ENCODE data around the gene RNF169. TPM values are rescaled to one million over a fixed set of nuclear protein-coding genes. Genes with fewer than 3 reads are reported as not detected.
A peak's percentile ranks its signal among the peaks of the same experiment; 100 is the strongest.

The RNF169 gene
- total RNA-seq, 3 donors from 2014 or later: 11.4 to 12.4 (median 11.9) TPM

DNA sequence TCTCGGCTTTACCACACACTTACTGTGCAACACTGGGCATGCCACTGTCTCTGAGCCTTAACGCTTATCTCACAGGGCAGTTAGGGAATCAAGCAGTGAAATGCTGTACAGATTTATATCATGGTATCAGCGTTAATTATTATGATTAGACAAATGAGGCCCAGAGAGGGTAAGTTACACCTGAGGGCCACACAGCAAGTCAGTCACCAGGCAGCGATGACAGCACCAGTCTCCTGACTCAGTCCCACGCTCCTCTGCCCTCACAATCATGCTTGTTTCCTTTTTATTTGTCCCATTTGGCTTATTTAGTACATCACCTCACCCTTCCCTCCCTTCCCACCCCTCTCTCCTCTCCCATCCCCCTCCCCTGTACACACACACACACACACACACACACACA, 29.6 kb upstream of the RNF169 start:
- no peak for DNase-seq
- Mint-ChIP-seq H3K4me3 (no peak overlapping the region), H3K4me1 (ENCODE audit: low read depth) (no peaks in the 10 kb centered on the region), H3K27me3 (ENCODE audit: low read depth) (peaks cover 6% of the 10 kb centered on the region), H3K9me3 (no peaks in the 10 kb centered on the region), H3K36me3 (ENCODE audit: insufficient read depth) (no peaks in the 10 kb centered on the region)
- ATAC-seq: no peak

DNA sequence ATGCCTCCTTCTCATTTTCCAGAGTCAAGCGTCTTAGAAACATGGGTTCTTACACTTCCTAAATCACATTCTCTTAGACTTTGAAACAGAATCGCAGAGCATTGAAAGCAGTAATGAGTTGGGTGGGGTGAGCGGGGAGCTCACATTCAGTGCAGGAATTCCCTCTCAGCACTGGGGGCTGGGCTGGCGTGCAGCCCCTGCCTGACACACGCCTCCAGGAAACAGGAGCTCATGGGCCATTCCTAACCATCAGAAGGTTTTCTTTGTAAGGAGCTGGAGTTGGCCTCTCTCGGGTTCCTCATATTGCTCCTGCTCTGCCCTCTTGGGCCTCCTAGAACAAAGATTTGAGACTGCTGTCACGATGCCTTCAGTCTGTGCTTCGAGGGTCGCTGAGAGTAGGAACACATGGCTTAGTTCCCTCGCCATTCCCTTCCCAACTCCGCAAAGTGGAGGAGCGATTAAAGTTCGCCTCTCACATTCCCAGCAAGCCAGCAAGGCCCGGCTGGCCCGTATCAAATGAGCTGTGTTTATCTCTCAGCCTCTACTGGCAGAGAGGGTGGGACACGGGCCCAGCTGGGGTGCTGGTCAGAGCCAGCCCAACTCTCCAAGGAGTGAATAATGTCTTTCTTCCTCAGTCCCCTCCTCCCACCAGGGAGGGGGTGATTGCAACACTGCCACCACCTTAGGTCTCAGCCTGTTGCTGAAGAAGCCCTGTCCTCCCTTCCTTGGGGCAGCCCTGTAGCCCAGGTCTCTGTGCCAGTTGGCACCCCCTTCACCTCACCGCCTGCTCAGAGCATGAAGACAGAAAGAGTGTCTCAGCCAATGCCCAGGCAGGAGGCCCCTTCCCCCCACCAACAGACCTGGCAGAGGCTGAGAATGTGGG, 27.8 kb upstream of the RNF169 start:
- DNase-seq: no peak
- H3K4me1 Mint-ChIP-seq (ENCODE audit: low read depth): no peaks in the 10 kb centered on the region
- H3K36me3 Mint-ChIP-seq (ENCODE audit: insufficient read depth): no peaks in the 10 kb centered on the region
- H3K27me3 Mint-ChIP-seq (ENCODE audit: low read depth): peaks cover 10% of the 10 kb centered on the region
- no peak for ATAC-seq
- no peaks in the 10 kb centered on the region for H3K9me3 Mint-ChIP-seq
- H3K4me3 Mint-ChIP-seq: no peak overlapping the region

DNA sequence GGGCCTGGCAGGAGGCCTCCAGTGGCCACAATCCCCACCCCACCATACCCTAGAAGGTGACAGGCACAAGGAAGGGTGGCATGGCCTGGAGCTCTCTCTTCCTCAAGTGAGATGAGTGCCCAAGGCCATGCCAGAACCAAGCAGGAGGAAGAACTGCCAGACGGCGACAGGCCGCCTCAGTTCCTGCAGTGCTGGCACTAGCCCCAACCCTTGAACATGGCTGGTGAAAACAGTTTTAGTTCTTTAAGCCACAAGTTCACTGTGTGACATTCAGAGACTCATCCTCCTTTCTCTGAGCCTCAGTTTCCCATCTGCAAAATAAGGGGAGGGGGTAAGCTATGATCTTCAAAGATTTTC, 27.2 kb upstream of the RNF169 start:
- Mint-ChIP-seq H3K36me3 (ENCODE audit: insufficient read depth) (no peaks in the 10 kb centered on the region), H3K27me3 (ENCODE audit: low read depth) (peaks cover 8% of the 10 kb centered on the region), H3K4me1 (ENCODE audit: low read depth) (peaks cover 1% of the 10 kb centered on the region), H3K9me3 (no peaks in the 10 kb centered on the region), H3K4me3 (no peak overlapping the region)
- ATAC-seq (no peak), DNase-seq (no peak)

DNA sequence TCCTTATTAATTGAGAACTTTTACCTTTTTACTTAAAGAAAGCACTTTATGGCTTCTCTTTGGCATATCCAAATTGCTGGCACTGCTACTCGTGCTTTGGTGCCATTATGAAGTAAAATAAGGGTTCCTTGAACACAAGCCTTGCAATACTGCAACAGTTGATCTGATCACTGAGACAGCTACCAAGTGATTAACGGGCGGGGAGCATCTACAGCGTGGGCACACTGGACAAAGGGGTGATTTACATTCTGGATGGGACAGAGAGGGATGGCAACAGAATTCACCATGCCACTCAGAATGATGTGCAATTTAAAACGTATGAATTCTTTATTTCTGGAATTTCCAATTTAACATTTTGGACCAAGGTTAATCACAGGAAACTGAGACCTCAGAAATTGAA, 25.1 kb upstream of the RNF169 start:
- H3K9me3 Mint-ChIP-seq: no peaks in the 10 kb centered on the region
- no peaks in the 10 kb centered on the region for H3K36me3 Mint-ChIP-seq (ENCODE audit: insufficient read depth)
- peaks cover 3% of the 10 kb centered on the region for H3K27me3 Mint-ChIP-seq (ENCODE audit: low read depth)
- peaks cover 2% of the 10 kb centered on the region for H3K4me1 Mint-ChIP-seq (ENCODE audit: low read depth)
- ATAC-seq: no peak
- no peak for DNase-seq
- H3K4me3 Mint-ChIP-seq: no peak overlapping the region

DNA sequence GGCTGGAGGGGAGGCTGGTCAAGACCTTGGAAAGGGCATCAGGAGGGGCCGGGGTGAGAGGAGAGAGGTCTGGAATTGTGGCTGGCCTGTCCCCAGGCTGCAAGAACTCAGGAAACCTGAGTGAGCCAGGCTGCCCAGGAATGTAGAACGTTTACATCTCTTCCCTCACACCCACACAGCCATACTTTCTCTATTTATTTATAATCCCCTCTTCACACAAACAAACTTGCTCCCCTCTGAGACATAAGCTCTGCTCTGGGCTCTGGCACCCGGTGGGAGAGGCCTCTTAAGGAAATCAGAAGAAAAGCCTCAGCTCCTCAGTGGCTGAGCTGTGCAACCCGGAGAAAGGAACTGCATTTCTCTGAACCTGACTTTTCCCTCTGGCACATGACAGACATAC, 22.9 kb upstream of the RNF169 start:
- H3K36me3 Mint-ChIP-seq (ENCODE audit: insufficient read depth): no peaks in the 10 kb centered on the region
- peaks cover 4% of the 10 kb centered on the region for H3K4me1 Mint-ChIP-seq (ENCODE audit: low read depth)
- no peaks in the 10 kb centered on the region for H3K9me3 Mint-ChIP-seq
- DNase-seq: no peak
- H3K27me3 Mint-ChIP-seq (ENCODE audit: low read depth): peaks cover 17% of the 10 kb centered on the region
- H3K4me3 Mint-ChIP-seq: no peak overlapping the region
- ATAC-seq: no peak

DNA sequence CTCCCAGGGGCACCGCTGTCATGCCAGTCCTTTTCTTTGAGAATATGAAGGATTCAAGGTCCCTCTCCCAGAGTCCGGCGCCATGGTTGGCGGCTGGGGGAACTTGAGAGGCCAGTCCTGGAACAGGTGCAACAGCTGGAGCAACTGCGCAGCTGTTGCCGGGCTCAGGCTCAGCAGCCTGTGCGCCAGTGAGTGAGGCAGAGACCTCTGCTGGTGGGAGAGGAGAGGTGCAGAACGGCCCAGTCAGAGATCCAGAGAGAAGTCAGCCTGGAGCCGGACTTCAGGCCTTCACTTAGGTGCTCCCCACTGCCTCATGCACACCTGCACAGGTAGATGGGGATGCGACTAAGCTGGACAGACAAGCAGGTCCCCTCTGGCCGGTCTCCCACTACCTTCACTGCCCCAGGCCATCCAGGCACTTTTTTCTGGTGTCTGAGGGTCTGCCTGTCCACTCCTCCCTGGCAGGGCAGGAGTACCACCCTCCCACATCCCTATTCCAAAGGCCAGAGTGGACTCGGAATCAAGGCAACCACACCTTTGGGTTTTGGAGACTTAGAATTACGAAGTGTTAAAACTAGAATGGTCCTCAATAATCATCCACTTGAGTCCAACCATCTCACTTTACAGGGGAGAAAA, 22.0 kb upstream of the RNF169 start:
- H3K9me3 Mint-ChIP-seq: no peaks in the 10 kb centered on the region
- ATAC-seq (peak; percentile 94), DNase-seq (peak; percentile 47)
- H3K4me1 Mint-ChIP-seq (ENCODE audit: low read depth): peaks cover 7% of the 10 kb centered on the region
- H3K27me3 Mint-ChIP-seq (ENCODE audit: low read depth): peaks cover 22% of the 10 kb centered on the region
- H3K4me3 Mint-ChIP-seq: no peak overlapping the region
- H3K36me3 Mint-ChIP-seq (ENCODE audit: insufficient read depth): no peaks in the 10 kb centered on the region

DNA sequence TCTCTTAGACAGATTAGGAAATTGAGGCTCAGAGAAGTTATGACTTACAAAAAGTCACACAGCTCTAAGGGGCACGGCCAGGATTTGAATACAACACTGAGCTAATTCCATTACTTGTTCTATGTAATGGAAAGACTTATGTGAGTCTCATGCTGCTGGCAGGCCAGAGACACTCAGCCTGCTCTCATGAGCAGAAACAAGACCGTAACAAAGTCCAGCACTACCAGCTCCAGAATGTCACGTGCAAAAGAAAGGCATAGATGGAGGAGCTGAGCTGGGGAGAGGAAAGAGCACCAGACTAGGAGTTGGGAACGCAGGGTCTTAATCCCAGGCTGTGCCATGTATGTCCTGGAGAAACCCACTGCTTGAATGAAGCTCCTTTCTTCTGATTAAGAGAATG, 19.3 kb upstream of the RNF169 start:
- no peaks in the 10 kb centered on the region for H3K36me3 Mint-ChIP-seq (ENCODE audit: insufficient read depth)
- H3K27me3 Mint-ChIP-seq (ENCODE audit: low read depth): peaks cover 48% of the 10 kb centered on the region
- peaks cover 13% of the 10 kb centered on the region for H3K4me1 Mint-ChIP-seq (ENCODE audit: low read depth)
- H3K9me3 Mint-ChIP-seq: no peaks in the 10 kb centered on the region
- H3K4me3 Mint-ChIP-seq: no peak overlapping the region
- ATAC-seq (no peak), DNase-seq (no peak)

DNA sequence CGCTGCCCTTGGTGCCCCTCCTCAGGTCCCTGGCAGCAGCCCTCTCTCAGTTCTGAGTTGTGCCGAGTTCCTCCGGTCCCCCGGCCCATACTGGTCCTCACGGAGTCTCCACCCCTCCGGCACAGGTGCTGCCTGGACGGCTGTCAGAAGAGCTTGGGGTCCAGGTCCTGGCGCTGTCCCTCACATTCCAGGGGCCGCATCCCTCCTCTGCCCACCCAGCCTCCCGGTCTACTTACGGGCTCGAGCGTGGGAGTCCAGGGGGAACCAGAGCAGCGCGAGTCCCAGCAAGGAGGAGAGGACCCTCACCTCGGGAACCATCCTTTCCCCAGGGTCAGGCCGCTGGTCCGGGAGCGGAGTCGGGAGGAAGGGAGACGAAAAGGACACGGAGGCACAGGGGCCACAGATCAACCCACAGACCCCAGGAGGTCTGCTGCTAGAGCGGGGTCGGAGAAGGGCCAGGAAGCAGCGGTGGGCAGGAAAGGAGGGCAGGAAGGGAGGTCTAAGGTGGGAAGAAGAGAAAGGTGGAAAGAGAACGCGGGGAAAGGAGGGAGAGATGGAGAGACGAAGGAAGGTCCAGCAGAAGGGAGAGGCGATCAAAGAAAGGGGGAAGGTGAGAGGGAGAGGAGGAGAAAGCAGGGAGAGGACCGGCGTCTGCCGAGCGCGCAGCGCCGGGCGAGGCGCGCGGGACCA, 17.9 kb upstream of the RNF169 start:
- H3K36me3 Mint-ChIP-seq (ENCODE audit: insufficient read depth): no peaks in the 10 kb centered on the region
- no peak for DNase-seq
- no peak overlapping the region for H3K4me3 Mint-ChIP-seq
- no peaks in the 10 kb centered on the region for H3K9me3 Mint-ChIP-seq
- no peak for ATAC-seq
- H3K4me1 Mint-ChIP-seq (ENCODE audit: low read depth): peaks cover 13% of the 10 kb centered on the region
- H3K27me3 Mint-ChIP-seq (ENCODE audit: low read depth): peaks cover 55% of the 10 kb centered on the region

DNA sequence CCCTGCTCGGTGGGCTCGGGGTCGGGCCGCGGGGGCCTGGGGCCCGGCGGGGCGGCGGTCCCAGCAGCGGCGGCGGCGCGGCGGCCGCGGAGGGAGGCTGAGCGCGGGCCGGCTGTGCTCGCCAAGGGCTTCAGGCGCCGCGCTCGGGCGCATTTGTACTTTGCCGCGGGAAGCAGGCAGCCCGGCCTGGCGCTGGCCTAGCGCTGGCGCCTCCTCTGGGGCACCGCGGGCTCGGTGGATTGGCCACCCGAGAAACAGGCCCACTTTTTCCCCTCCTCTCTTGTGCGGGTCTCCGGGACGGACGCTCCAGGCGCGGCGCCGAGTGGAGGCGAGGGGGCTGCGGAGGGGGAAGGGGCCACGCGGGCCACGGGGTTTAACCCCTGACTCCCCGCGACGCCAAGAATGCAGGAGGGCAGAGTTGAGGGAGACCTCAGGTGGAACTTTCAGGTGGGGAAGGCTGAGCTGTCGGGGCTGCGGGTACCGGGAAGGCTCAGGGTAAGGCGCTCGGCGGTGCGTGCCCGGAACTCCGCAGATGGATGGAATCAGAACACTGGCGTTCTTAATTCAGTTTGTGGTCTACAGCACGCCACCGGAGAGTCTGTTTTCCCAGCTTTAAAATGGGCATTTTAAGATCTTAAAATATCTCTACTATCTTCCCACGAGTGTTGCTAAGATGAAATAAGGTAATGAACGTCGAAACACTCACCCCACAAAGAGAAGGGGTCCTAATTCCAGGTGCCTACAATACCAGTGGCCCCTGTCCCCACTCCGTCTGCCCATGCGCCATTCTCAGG, 17.2 kb upstream of the RNF169 start, which contains the start of gene CHRDL2:
Gene CHRDL2 (minus strand): TSS at position 126 of the 794 bp plus-strand sequence. CDS start 538 bp downstream, outside the sequence.
- H3K9me3 Mint-ChIP-seq: no peaks in the 10 kb centered on the region
- H3K4me1 Mint-ChIP-seq (ENCODE audit: low read depth): peaks cover 11% of the 10 kb centered on the region
- H3K27me3 Mint-ChIP-seq (ENCODE audit: low read depth): peaks cover 58% of the 10 kb centered on the region
- no peaks in the 10 kb centered on the region for H3K36me3 Mint-ChIP-seq (ENCODE audit: insufficient read depth)
- no peak within 1 kb of the TSS for H3K4me3 Mint-ChIP-seq
- DNase-seq (no peak), ATAC-seq (peak; percentile 26 to 35)

DNA sequence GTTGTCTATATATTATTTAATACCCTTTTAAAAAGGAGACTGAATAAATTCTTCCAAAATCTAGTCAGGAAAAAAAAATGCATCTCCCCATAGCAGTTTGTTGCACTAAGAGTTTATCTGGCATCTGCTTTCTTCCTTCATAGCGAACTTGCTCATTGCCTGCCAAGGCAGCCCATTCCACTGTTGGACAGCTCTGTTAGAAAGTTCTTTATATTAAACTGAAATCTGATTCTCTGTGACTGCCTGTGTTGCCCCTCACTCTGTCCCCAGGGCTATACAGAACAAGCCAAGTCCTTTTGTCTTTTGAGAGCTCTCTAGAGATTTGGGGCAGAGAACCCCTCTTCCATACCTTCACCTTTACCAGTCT, 14.1 kb upstream of the RNF169 start:
- ATAC-seq: no peak
- H3K36me3 Mint-ChIP-seq (ENCODE audit: insufficient read depth): no peaks in the 10 kb centered on the region
- peaks cover 13% of the 10 kb centered on the region for H3K4me1 Mint-ChIP-seq (ENCODE audit: low read depth)
- peaks cover 69% of the 10 kb centered on the region for H3K27me3 Mint-ChIP-seq (ENCODE audit: low read depth)
- no peaks in the 10 kb centered on the region for H3K9me3 Mint-ChIP-seq
- H3K4me3 Mint-ChIP-seq: no peak overlapping the region
- no peak for DNase-seq

DNA sequence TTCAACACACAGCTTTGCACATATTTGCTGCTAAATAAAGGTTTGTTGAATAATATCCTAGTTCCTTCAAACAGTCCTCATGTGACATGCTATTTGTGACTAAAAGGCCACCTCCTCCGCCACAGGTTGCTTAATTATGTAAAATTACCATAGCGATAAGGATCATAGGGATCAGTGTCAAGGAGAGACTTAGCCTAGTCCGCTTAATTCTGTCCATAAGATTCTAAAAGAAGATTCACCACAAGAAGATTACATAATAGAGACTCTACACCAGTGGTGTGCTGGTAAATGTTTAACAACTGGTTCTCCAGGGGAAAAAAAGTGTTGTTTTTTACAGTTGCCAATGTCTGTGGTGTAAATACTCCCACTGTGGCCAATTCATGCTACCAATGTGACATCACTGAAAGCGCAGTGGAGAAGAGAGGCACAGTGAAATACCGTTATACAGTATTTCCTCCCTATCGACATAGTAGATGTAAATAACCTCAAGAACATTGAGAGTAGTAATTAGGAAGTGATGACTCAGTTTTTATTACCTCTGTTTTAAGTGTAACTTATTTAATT, 13.2 kb upstream of the RNF169 start:
- Mint-ChIP-seq H3K4me3 (no peak overlapping the region), H3K4me1 (ENCODE audit: low read depth) (peaks cover 17% of the 10 kb centered on the region), H3K27me3 (ENCODE audit: low read depth) (peaks cover 60% of the 10 kb centered on the region), H3K36me3 (ENCODE audit: insufficient read depth) (no peaks in the 10 kb centered on the region), H3K9me3 (no peaks in the 10 kb centered on the region)
- no peak for DNase-seq
- ATAC-seq: no peak

DNA sequence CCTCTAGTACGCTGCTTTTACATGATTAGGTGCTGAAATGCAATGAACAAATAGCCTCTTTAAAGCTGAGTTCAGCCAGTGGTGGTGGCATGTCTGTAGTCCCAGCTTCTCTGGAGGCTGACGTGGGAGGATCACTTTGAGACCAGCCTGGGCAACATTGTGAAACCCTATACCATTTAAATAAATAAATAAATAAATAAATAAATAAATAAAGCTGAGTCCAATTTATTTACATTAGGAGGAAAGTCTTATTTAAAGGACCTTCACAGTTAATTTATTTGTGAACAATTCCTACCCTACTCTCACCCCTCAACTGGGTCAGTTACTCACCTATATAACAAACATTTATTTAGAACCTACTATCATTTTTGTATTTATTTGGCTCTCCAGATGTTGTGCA, 12.6 kb upstream of the RNF169 start:
- peaks cover 13% of the 10 kb centered on the region for H3K4me1 Mint-ChIP-seq (ENCODE audit: low read depth)
- no peak for DNase-seq
- no peak overlapping the region for H3K4me3 Mint-ChIP-seq
- peaks cover 54% of the 10 kb centered on the region for H3K27me3 Mint-ChIP-seq (ENCODE audit: low read depth)
- ATAC-seq: no peak
- no peaks in the 10 kb centered on the region for H3K9me3 Mint-ChIP-seq
- no peaks in the 10 kb centered on the region for H3K36me3 Mint-ChIP-seq (ENCODE audit: insufficient read depth)

DNA sequence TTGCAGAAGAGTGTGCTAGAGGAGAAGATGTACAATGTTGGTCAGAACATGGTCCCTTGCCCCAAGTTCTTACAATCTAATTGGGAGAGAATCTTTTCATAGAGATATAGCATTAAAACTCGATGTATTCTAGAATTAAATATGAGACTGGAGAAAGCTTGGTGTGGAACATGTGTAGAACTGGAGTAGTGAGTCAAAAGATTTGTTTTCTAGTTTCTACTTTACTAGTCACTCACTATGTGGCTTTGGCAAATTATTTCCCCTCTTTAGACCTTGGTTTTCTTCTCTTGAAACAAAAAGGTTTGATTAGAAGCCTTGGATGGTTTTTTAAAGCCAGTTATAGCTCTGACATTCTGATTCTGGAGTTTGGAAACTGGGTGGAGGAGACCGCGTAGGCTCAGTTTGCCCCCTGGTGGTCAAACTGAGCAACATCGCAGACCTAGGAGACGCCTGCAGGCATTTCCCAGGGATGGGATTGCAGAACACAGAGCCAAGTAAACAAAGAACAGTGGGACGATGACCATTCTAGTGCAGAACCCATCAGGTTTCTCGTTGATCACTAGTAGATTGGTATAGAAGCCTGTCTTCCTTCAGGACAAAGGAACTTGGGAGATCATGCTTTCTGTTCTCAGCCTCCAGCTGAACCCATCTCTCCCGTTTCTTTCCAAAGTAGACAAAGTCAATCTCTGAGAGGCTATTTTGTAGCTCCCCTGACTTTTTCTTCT, 8.9 kb upstream of the RNF169 start:
- no peak overlapping the region for H3K4me3 Mint-ChIP-seq
- peak; percentile 80 to 87 for ATAC-seq
- no peaks in the 10 kb centered on the region for H3K9me3 Mint-ChIP-seq
- peak; percentile 30 for DNase-seq
- no peaks in the 10 kb centered on the region for H3K36me3 Mint-ChIP-seq (ENCODE audit: insufficient read depth)
- H3K4me1 Mint-ChIP-seq (ENCODE audit: low read depth): peaks cover 7% of the 10 kb centered on the region
- H3K27me3 Mint-ChIP-seq (ENCODE audit: low read depth): peaks cover 23% of the 10 kb centered on the region

All from activated T-cell treated with anti-CD3 and anti-CD28 coated beads, Interleukin-2, amount 50 U/mL, for 4 hours (primary cell).